HAP-1 (cell line): Measurements from ENCODE around the gene KNCN.

Source experiments
- DNase-seq, 2 experiments: peaks; one replicate each; pipeline ENCODE4 v3.0.0-alpha.2; 2016 to 2020; ENCODE audit warnings: low spot score in 2 of 2
- H3K27me3 ChIP-seq: fragments of 250-450 bp; sonication (Bioruptor Pico); 2 replicates; pipeline ENCODE4 v1.5.1; 2020; ENCODE audit warnings: low read depth, mild to moderate bottlenecking, moderate library complexity
- H3K36me3 ChIP-seq: fragments of 250-450 bp; sonication (Bioruptor Pico); replicated peaks from 2 replicates; pipeline ENCODE4 v1.5.1; 2020; ENCODE audit warnings: mild to moderate bottlenecking
- H3K4me1 ChIP-seq: fragments of 250-450 bp; sonication (Bioruptor Pico); 2 replicates; pipeline ENCODE4 v1.5.1; 2020; ENCODE audit warnings: mild to moderate bottlenecking
- H3K4me3 ChIP-seq: fragments of 250-450 bp; sonication (Bioruptor Pico); 2 replicates; pipeline ENCODE4 v1.5.1; 2020; ENCODE audit warnings: mild to moderate bottlenecking, moderate library complexity
- H3K9me3 ChIP-seq: fragments of 250-450 bp; sonication (Bioruptor Pico); 2 replicates; pipeline ENCODE4 v1.5.1; 2020; ENCODE audit warnings: mild to moderate bottlenecking, moderate library complexity
- in situ Hi-C: fragments of 300-500 bp; cut with MboI; formaldehyde crosslinking; loops from 3 replicates; pipeline ENCODE4 v1.14.3; 2020; ENCODE audit warnings: low sequenced_read_pairs, inconsistent platforms, mixed read lengths

The KNCN gene

DNA sequence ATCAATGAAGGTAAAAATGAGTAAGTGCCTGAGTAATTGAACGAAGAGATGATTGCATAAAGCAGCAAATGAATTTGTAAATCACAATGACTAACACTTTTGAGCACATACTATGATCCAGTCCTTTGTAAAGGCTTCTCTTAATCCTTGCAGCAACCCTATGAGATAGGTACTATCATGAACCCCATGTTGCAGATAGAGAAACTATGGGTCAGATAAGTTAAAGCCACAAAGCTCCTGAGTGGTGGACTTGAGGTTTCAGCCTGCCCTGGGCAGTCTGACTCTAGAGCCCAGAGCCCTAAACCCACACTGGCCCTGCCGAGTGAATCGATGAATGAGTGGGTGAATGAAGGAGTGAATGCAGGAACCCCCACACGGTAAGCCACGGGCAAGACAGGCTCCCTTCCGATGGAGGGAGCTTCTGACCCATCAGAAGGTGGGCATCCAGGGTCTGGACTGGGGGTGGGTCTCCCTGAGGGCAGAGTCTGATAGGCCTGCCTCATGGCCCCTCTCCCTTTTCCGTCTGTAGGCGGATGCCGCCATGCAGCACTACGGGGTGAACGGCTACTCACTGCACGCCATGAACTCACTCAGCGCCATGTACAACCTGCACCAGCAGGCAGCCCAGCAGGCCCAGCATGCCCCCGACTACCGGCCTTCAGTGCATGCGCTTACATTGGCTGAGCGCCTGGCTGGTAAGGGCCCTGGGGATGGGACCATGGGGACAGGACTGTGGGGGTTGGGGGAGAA, 44.8 kb downstream of the KNCN start:
- Histone ChIP-seq H3K4me3 (no peak overlapping the region), H3K27me3 (no peaks in the 10 kb centered on the region), H3K4me1 (no peaks in the 10 kb centered on the region), H3K9me3 (no peaks in the 10 kb centered on the region), H3K36me3 (no peaks in the 10 kb centered on the region)
- DNase-seq, result no peak
- in situ Hi-C loops, result no loop called here

- Histone ChIP-seq H3K36me3 (no peaks in the 10 kb centered on the region), H3K27me3 (no peaks in the 10 kb centered on the region), H3K4me3 (no peak overlapping the region), H3K4me1 (peaks cover 7% of the 10 kb centered on the region), H3K9me3 (no peaks in the 10 kb centered on the region)
- in situ Hi-C loops, result no loop called here
- DNase-seq, result no peak
These were observed 48.0 kb downstream of the KNCN start for GRCh38 chr1:46503421-46503820.

GRCh38 chr1:46501528-46501927, 49.9 kb downstream of the KNCN start:
- Histone ChIP-seq H3K27me3 (no peaks in the 10 kb centered on the region), H3K9me3 (no peaks in the 10 kb centered on the region), H3K36me3 (no peaks in the 10 kb centered on the region), H3K4me1 (peaks cover 7% of the 10 kb centered on the region), H3K4me3 (no peak overlapping the region)
- in situ Hi-C loops, result no loop called here
- DNase-seq, result no peak

DNA sequence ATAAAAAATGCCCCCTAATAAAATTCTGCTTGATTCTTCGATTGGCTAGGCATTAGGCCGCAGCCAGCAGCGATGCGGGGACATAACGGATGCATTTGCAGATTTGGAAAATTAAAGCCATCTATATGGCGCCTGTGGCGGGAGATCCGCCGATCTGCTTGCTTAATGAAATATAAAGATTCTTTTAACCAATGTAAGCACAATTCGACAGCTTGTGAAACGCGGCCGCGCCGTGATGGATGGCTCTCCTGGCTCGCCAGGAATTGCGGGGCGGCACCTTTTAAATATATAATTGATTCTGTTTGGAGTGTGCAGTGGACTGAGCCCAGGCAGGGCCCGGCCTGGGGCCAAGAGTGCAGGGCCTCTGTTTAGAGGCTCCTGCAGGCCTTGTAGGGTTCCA, 53.8 kb downstream of the KNCN start:
- Histone ChIP-seq H3K4me1 (peaks cover 7% of the 10 kb centered on the region), H3K36me3 (no peaks in the 10 kb centered on the region), H3K4me3 (no peak overlapping the region), H3K9me3 (no peaks in the 10 kb centered on the region), H3K27me3 (no peaks in the 10 kb centered on the region)
- in situ Hi-C loops, result no loop called here
- DNase-seq, result no peak

- Histone ChIP-seq H3K9me3 (no peaks in the 10 kb centered on the region), H3K4me1 (peaks cover 7% of the 10 kb centered on the region), H3K27me3 (no peaks in the 10 kb centered on the region), H3K4me3 (no peak overlapping the region), H3K36me3 (no peaks in the 10 kb centered on the region)
- in situ Hi-C loops, result no loop called here
- DNase-seq, result no peak
These were observed 54.4 kb downstream of the KNCN start for GRCh38 chr1:46497020-46497419.

DNA sequence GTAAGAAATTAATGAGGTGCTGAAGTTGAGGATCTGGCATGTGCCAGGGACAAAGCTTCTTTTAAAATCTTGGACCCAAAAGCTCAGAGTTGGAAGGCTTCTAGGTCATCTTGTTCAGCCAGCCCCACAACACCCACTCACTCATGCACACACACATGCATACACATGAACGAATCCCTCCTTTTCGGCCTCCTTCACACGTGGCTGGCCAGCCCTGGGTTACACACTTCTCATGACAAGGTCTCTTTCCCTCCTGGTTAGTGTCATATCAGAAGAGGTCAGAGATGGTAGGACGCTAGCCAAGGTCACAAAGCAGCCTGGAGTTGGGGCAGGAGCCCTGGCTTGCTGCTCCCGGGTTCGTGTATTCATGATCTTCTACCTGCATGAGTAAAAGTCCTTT, 54.9 kb downstream of the KNCN start:
- in situ Hi-C loops, result no loop called here
- Histone ChIP-seq H3K4me1 (peaks cover 7% of the 10 kb centered on the region), H3K9me3 (no peaks in the 10 kb centered on the region), H3K36me3 (no peaks in the 10 kb centered on the region), H3K27me3 (no peaks in the 10 kb centered on the region), H3K4me3 (no peak overlapping the region)
- DNase-seq, result no peak

DNA sequence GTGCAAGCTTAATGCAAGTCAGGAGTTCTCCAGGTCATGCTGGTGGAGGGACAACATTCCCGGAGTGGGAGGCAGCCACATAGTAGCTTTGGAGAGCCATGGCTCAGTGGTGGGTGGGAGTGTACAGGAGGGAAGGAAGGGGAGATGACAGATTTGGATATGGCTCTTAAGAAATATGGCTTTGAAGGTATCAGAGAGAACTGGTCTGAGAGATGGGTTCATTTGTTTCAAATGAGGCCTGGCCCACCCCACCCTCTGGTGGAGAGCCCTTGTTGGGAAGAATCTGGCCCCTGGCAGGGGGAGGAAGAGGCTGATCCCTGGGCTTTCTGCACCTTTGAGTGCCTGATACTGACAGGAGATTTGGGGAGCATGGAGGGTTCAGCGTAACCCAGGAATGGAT, 55.7 kb downstream of the KNCN start:
- no peak overlapping the region for H3K4me3 ChIP-seq
- H3K9me3 ChIP-seq, result no peaks in the 10 kb centered on the region
- peaks cover 3% of the 10 kb centered on the region for H3K4me1 ChIP-seq
- in situ Hi-C loops, result no loop called here
- peaks cover 1% of the 10 kb centered on the region; the same call in 1 of the 2 replicates for H3K27me3 ChIP-seq
- no peaks in the 10 kb centered on the region for H3K36me3 ChIP-seq
- DNase-seq, result no peak
